Superior temporal gyrus (tissue), 1 donor: ENCODE results near the gene PRR5L.
"Not testable (repeated sequence)": the region's sequence is repeated elsewhere in the genome, so short reads cannot be mapped to it uniquely, and the experiment has no call there.

Experiments used
- DNase-seq: peaks from one replicate; pipeline ENCODE4 v3.0.0-alpha.2; 2016; ENCODE audit errors: extremely low spot score

Gene PRR5L

DNA sequence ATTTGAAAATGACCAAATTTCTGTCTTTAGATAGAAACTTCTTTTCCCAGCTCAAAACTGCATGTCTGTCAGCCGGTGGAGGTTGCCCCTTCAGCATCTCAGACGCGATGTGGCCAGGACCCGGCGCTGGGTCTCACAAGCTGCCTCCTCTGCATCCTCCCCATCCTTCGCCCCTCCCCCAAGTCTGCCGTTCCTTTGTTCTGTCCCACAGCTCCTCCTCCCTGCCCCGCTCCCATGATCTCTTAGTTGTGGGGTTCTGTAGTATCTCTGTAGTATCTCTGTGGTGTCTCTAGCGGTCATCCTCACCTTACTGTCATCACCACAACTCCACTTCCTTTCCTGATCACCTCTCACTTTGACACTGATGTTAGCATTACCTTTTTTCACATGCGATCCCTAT lies 164.1 kb downstream of the PRR5L start:
- DNase-seq: no peak

DNA sequence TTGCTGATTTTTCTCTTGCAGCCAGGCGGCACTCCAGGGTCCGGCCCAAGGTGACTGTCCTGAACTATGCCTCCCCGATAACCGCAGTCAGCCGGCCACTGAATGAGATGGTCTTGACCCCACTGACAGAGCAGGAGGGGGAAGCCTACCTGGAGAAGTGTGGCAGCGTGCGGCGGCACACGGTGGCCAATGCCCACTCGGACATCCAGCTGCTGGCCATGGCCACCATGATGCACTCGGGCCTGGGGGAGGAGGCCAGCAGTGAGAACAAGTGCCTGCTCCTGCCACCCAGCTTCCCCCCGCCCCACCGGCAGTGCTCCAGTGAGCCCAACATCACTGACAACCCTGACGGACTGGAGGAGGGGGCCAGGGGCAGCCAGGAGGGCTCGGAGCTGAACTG lies 166.2 kb downstream of the PRR5L start:
- DNase-seq: no peak

DNA sequence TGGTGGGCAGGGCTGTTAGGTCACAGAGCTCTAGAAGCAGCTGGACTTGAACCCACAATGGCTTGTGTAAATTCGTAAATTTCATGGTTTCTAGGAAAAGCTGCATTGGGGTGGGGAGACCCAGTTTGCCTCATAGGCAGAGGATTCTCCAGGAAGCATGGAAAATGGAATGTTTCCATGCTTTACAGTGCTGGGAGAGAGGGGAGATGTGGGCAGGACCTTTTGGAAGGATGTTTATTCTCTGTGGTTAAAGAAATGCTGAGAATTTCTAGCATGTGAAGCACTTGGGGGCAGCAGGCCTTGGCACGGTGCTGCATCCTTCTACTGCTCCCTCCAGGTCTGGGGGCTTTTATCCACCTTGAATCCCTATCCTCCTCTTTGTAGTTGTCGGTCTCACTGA lies 167.7 kb downstream of the PRR5L start:
- DNase-seq: no peak

DNA sequence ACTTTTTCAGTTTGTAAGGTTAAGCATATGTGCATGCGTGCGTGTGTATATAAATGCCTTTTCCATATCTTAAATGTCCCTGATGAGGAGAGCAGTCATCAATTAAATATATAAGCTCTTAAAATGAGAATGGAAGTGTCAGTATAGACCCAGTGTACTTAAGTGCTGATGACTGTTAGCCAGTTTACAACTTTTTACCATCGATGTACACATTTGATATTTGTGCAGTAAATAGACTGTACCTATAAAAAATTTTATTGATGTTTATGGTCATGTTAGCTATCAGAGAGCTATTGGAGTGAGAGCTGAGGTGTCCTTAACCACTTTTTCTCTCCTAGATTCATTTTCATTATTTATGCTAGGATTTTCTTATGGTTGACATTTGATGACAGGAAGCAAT lies 168.6 kb downstream of the PRR5L start:
- no peak for DNase-seq

DNA sequence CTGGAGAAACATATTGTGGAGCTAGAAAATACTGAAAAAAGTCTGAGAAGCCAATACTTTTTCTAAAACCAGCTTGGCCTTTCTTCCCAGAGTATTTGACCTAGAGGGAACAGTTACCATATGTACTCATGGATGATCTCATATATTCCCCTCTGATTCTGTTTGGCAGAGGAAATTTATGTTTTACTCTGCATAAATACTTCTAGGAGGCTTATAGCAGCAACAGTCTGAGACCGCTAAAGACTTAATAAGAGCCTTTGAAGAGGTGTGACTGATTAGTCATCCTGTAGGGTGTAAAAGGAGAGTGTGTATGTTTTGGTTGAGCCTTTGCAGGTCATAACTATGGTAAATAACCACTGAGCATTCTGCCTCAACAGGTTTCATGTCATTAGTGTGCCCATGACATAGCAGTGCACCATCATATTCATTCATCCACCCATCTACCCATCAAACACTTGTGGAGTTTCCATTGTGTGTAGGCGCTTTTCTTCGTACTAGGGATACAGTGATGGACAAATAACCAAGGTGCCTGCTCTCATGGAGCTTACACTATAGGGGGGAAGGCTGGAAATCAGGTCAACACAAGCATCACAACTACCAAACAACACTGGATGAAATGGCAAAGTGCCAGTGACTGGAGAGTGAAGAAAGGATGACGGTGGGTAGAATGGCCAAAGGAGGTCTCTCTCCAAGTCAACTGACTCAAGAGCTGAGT lies 169.5 kb downstream of the PRR5L start:
- no peak for DNase-seq

DNA sequence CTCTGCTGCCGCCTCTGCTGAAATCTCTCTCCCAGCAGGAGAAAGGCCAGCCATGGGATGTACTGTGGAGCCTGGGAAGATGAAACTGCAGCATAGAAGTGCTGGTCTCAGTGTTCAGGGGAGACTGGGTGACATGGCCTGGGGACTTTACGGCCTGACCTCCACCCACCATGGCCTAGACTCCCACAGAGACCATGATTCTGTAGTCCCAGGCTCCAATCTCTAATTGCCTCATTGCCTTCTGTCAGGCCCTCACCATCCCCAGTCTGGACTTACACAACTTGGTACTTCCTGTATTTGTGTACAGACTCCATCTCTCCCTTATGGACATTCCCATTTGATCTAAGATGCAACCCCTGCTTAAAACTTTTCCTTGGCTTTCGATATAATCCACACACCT lies 170.9 kb downstream of the PRR5L start:
- DNase-seq: no peak

DNA sequence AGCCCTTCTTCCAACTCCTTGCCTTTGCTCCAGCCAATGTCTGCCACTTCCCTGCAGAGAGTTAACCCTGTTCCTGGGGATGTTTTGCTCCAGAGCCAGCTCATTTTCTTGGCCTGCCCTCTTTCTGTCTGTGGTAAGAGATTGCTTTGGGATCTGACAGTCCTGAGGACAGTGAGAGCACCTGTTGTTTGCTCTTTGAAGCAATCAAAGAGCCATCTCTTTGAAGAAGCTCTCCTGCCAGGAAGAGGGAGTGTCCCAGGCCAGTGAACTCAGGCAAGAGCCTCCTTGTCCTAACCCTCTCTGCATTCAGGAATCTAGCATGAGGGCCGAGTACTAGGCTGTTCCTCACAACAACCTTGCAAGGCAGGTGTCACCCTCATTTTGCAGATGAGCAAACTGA lies 171.8 kb downstream of the PRR5L start:
- no peak for DNase-seq

DNA sequence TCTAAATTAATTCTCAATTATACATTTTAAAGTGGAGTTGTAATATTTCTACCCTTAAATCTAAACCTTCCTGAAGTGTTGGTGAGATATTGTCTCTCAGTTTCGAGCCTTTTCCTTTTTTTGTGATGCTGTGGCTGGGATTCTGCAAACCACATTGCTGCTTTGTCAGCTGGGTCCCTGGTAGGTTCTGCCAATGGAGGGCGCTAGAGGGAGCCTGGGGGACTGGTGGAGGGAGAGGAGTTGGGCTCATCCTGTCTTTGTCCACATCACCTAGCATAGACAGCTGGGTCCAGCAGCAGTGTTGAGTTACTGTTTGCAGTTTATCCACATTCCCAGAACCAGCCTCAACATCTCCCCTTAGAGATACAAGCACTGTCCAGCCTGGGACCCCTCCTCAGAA lies 173.0 kb downstream of the PRR5L start:
- DNase-seq: no peak

DNA sequence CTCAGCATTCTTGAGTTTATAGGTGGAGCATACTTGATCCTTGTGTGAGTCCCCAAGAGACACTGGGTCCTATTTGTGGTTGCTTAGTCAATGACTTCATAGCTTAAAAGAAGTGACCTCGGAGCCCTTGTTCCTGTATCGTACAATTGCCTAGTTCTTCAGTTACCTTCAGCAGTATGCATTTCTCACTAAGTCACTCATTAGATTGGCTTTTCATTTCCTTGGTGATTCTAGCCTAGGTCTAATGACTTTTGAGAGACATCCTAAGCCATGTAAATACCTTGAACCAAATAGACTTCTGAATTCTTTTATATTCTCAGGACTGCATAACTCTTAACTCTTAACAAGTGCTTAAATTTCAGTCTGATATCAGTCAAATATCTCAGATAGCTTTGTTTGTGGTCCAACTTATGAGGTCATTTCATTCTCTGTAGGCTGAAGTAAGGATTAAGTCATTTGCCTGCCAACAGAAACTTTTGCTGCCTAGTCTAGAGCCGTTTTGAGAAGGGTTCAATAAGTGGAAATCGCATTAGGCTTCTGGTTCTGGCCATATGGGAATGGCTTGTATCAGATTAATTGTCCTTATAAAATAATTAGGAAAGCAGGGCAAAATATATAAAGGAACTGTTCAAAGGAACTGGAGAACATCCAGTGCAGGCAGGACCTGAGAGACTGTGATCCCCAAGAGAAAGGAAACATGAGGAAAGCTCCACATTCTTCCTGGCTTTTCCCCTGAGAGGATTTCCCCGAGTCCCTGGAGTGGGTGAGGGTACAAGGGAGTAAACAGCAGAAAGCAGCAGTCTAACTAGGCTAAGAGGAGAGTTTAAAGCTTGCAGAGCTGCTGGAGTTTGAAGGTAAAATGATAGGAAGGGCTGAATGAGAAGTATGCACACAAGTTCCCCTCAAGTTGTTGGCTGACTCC lies 174.1 kb downstream of the PRR5L start:
- DNase-seq: no peak

DNA sequence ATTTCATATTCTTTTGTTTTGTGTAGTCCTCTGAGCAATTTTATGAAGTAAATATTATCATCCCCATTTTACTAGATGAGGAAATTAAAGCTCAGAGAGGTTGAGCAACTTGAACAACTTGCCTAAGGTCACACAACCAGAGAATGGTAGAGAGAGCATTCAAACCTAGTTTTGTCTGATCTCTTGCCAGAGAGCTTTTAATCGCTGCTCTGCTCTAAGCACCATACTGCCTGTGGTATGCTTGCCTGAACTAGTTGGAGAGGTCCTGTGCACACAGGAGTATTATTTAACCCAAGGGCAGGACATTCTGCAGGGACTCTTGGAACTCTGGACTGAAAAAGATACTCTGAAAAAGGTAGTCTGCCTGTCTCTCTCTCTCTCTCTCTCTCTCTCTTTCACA lies 175.5 kb downstream of the PRR5L start:
- no peak for DNase-seq

DNA sequence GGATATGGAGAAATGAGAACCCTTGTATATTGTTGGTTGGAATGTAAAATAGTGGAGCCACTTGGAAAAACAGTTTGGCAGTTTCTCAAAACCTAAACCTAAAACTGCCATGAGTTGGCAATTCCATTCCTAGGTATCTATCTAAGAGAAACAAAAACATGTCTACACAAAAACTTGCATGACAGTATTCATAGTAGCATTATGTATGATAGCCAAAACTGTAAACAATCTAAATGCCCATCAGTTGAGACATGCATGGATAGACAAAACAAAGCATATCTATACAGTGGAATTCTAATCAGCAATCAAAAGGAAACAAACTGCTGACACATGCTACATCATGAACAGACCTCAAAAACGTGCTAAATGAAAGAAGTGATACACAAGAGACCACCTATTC lies 179.1 kb downstream of the PRR5L start:
- DNase-seq: no peak

DNA sequence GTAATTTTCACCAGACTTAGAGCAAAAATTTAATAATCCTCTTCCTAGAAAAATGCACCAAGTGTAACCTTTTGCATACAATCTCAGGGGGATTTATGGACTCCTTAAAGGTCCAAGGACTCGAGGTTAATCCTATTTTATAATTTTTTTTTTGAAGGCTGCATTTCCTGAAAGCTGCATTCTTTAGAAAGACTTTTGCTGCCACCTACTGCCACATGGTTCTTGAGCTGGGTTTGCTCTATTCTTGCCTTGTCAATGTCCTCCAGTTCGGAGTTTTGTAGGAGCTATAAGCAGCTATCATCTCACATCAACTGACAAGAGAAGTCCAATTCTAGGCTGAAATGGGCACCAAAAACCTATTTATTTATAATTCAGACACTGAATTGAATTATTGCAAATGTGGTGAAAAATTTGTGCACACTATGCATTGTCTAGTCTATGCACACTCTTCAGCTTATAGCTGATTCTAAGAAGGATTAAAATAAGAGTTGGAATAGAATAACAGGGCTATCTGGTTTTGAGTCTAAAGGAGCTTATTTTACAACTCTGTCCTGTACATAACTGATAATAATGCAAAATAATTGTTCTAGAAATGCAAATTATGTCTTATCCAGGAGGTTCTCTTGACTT lies 182.7 kb downstream of the PRR5L start:
- peak; percentile 89 for DNase-seq

DNA sequence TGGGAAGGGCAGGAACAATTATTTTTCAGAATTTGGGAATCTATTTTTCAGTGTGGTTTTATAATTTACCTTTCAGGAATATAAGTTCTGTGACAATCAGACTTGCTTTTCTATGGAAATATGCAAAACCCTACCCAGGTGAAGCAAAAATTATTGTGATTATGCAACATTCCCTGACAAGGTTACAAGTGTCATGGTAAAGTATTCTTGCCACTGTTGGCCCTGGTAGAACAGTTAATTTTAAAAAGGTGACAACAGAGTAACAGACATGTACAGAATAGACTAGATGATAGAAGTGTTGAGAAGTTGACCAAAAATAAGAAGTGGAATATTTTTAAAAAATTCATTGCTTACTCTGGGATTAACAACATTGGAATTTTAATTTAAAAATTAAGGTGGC lies 184.7 kb downstream of the PRR5L start:
- no peak for DNase-seq

DNA sequence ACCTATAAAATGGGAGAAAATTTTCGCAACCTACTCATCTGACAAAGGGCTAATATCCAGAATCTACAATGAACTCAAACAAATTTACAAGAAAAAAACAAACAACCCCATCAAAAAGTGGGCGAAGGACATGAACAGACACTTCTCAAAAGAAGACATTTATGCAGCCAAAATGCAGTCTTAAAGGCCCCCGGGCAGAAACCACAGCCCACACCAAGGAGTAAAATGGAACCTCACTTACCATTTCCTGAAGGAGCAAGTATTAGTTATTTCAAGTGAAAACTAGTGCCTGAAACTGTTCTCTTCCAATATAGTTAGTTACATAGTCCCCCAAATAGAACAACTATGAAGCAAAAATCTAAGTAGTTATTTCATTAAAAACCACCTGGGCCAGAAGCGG lies 187.0 kb downstream of the PRR5L start:
- not testable (repeated sequence) for DNase-seq

DNA sequence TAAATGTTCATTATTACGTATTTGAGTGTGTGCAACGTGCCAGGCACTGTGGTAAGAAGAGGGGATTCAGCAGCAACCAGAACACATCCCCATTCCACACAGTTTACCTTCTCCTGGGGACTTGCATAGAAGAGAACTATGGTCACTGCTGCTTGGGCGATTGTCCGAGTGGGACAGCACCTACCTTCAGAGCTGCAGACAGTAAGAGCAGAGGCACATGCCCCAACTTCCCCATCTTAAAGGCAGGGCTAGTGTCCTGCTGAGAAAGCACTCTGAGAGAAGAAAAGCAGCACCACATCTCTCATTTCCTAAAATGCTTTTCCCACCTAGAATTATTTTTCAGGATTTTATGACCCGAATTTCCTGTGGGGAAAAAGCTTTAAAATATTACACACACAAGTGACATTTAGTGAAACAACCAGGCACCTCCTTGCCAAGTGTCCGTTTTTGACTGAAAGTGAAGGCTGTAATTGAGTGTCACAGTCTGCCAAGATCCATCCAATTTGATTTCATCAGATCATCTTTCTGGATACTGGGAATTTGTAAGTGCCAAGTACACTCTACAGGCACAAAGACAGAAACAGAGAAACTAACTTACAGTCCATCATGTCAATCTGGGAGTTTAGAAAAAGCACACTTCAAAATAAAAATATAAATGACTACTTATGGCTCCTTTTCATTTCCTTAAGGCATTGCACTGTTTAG lies 189.4 kb downstream of the PRR5L start:
- no peak for DNase-seq

DNA sequence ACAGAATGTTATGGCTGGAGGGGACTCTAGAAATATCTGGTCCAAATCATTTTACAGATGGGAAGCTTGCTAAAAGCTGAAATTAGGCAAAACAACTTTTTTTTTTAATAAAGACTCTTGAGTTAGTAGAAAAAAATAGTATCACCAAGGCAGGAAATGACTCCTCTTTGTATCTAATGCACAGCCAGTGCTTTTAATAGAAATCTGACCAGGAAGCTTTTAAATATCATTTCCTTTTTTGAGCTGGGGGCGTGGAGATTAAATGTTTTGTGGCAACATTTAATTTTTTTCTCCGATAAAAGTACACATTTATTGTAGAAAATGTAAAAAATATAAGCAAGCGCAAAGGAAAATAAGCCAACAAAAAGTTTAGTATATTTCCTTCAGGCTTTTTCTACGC lies 191.5 kb downstream of the PRR5L start:
- DNase-seq: no peak

DNA sequence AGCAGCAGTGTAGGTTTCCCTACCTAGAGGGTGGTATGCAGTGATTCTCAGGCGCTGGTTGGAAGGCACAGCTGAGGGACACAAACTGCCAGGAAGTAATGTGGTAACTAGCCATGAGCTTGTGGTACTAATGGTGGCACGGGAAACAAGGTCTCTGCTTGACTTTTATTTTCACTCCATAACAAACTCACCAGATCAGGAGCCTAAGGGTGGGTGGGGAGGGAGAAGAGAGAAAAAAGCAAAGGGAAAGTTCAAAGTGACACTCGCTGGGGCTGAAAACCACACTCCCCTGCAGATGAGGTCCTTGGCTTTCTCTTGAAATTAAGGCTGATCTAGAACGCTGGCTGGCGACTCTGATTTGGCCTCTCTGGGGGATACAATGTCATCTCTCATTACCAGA lies 192.0 kb downstream of the PRR5L start:
- DNase-seq: no peak

DNA sequence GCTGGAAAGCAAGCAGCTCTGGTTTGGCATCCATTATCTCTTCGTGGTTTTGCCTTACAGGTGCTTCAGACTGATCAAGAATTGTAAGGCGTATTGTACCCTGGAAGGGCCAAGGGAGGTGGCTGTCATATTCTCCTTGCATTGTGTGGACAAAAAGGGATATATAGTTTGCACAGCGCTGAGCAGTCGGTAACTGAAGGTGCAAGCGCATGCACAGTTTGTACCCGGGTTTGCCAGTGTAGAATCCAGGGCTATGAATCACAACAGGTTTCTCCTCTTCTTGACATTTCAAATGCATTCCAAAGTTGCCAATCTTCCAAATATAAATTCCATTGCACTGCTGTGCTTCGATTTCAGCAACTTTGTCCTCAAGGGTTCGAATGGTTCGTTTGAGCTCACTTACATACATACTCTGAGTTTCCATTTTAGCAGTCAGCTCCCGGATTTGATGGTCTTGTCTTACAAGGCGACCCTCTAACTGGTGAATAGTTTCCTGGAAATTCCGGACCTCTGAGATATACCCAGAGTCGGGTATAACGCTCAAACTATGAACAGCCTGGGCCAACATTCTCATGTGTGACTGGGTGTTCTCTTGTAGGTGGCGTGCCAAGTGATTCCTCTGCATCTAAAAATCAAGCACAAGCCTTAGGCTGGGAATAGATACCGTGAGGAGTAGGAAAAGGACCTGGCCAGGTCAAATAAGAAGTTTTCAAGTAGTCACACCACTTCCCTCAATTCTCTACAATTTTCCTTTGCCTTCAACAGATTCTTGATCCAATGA lies 194.1 kb downstream of the PRR5L start:
- no peak for DNase-seq

DNA sequence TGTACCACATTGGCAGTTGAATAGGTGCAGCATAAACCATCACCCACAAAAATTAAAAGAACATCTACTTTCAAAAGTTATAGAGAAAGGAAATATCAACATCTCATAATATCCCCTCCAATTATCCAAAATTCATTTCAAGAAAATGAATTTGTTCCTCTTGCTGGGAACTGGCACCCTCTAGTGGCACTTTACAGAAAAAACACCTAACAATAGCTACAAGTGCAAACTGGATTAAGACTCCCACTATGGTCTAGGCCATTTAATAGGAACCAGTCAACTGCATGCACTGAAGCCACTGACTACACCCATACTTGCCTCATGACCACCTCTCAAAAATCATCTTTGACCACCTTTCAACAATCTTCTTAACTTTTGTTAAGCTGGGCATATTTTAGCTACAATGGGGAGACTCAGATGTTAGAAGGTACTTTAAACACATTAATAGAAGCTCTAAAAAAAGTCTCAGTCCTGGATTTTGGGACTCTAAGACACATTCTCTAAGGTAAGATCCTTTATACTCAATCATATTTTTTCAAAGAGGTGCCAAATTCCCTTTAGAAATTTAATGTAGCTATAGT lies 196.7 kb downstream of the PRR5L start:
- DNase-seq: peak; percentile 84

DNA sequence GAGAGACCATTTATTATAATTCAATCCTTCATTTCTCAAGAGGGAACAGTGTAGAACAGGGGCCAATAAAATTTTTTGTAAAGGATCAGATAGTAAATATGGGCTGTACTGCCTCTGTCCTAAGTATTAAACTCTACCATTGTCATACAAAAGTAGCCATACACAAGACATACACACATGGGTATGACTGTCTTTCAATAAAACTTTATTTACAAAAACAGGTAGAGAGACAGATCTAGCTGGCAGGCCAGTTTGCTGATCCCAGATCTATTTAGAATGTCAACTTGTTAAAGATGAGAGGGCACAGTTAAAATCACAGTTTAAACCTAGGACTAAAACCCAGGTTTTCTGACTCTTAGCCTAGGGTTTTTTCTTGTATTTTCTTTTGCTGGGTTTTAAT lies 197.2 kb downstream of the PRR5L start:
- no peak for DNase-seq

DNA sequence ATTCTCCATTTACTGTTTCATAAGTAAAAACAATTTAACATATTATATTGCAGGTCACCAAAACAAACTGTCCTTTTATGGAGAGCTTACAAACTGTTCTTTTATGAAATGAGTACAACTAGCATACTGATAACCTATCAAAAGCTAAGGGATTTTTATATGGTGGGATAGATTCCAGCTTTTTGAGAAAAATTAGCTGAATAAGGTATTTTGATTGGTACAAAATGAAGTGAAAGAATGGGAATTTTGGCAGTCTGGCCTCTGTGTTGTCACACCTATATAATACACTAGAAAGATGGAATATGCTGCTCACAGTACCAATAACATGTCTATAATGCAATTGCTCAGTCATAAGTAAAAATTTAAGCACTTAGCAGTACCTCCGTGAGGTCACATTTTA lies 202.6 kb downstream of the PRR5L start:
- DNase-seq: no peak
